MM.1S (cell line): ENCODE measurements around the gene ABCC1.

Experiments
- CTCF ChIP-seq: fragments of 300-600 bp; sonication (generic); IDR thresholded peaks from 2 replicates; pipeline ENCODE4 v1.5.1; 2016; ENCODE audit warnings: antibody characterized with exemption, low read length, mixed read lengths
- EZH2 ChIP-seq: fragments of 300-600 bp; sonication (generic); optimal IDR thresholded peaks from 2 replicates; pipeline ENCODE3; 2017; ENCODE audit warnings: low read depth, mild to moderate bottlenecking, antibody characterized with exemption, low read length, mixed read lengths

- TF ChIP-seq CTCF (no peak), EZH2 (no peak)
Observed at GRCh38 chr16:16031401-16031800, 82.0 kb downstream of the ABCC1 start.
